Measurements from ENCODE around the gene BIRC2. TPM values are rescaled to one million over a fixed set of nuclear protein-coding genes. Genes with fewer than 3 reads are reported as not detected.

The BIRC2 gene
- total RNA-seq, 4 donors from 2014 or later: 25.6 to 40.3 (median 33.5) TPM

DNA sequence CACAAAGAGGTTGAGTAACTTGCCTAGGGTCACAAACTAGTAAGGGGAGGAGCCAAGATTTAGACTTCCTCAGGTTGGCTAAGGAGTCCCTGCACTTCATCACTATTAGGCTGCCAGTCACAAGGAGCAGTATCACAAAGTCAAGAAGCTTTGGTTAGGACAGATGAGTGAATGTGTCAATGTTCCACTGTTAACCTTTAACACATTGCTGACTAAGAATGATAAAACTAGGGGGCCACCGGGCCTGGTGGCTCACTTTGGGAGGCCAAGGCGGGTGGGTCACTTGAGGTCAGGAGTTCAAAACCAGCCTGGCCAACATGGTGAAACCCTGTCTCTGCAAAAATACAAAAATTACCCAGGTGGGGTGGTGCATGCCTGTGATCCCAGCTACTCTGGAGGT lies 73.5 kb downstream of the BIRC2 start:
- Histone ChIP-seq H3K27ac (replicated peaks in 1 of 4) (no peak overlapping the region), H3K36me3 (no peaks in the 10 kb centered on the region), H3K27me3 (no peaks in the 10 kb centered on the region), H3K4me3 (no peak overlapping the region), H3K4me1 (peaks cover under 1 to 38% (median 20%) of the 10 kb centered on the region in 4 donors), H3K9me3 (peaks cover 0 to 11% (median 3%) of the 10 kb centered on the region in 4 donors)
- intact Hi-C loops (cut with DNase I): no loop called here
- DNase-seq (ENCODE audit: extremely low spot score): no peak
- WGBS: 88% methylated on average over 2 of the region's 2 CpGs
- TF ChIP-seq, protein P1, sequence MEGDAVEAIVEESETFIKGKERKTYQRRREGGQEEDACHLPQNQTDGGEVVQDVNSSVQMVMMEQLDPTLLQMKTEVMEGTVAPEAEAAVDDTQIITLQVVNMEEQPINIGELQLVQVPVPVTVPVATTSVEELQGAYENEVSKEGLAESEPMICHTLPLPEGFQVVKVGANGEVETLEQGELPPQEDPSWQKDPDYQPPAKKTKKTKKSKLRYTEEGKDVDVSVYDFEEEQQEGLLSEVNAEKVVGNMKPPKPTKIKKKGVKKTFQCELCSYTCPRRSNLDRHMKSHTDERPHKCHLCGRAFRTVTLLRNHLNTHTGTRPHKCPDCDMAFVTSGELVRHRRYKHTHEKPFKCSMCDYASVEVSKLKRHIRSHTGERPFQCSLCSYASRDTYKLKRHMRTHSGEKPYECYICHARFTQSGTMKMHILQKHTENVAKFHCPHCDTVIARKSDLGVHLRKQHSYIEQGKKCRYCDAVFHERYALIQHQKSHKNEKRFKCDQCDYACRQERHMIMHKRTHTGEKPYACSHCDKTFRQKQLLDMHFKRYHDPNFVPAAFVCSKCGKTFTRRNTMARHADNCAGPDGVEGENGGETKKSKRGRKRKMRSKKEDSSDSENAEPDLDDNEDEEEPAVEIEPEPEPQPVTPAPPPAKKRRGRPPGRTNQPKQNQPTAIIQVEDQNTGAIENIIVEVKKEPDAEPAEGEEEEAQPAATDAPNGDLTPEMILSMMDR (IDR thresholded peaks at IDR 0.05): no peak
- TF ChIP-seq EP300 (IDR thresholded peaks at IDR 0.05) (no peak), POLR2A (IDR thresholded peaks at IDR 0.05; ENCODE audit: low read depth) (no peak), POLR2AphosphoS5 (IDR thresholded peaks at IDR 0.05) (no peak)

DNA sequence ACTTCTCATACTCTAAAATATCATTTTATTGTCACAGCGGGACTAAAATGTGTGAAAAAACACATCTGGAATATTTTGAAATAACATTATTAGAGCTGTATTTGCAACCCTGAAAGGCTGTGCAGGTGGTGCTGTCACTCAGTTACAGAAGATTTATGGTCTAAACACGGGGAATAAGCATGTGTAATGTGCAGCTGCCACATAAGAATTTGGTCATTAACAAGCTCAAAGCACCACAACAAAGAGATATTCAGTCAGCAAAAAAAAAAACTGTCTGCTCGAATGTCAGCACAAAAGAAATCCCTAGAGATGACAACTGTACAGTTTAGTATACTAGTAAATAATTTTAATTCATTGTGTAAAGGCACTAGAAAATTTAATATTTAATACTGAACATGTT lies 74.2 kb downstream of the BIRC2 start:
- DNase-seq (ENCODE audit: extremely low spot score): no peak
- 69% methylated on average over 3 of the region's 3 CpGs for WGBS
- TF ChIP-seq, protein P1 (IDR thresholded peaks at IDR 0.05): no peak
- TF ChIP-seq POLR2AphosphoS5 (IDR thresholded peaks at IDR 0.05): no peak
- no peak for TF ChIP-seq EP300 (IDR thresholded peaks at IDR 0.05)
- TF ChIP-seq POLR2A (IDR thresholded peaks at IDR 0.05; ENCODE audit: low read depth): no peak
- H3K4me1 ChIP-seq: peaks cover 5 to 38% (median 25%) of the 10 kb centered on the region in 4 donors
- no peak overlapping the region for H3K4me3 ChIP-seq
- H3K27ac ChIP-seq (replicated peaks in 1 of 4): no peak overlapping the region
- no peaks in the 10 kb centered on the region for H3K36me3 ChIP-seq
- peaks cover 0 to 11% (median 3%) of the 10 kb centered on the region in 4 donors for H3K9me3 ChIP-seq
- H3K27me3 ChIP-seq: no peaks in the 10 kb centered on the region
- intact Hi-C loops (cut with DNase I): no loop called here

DNA sequence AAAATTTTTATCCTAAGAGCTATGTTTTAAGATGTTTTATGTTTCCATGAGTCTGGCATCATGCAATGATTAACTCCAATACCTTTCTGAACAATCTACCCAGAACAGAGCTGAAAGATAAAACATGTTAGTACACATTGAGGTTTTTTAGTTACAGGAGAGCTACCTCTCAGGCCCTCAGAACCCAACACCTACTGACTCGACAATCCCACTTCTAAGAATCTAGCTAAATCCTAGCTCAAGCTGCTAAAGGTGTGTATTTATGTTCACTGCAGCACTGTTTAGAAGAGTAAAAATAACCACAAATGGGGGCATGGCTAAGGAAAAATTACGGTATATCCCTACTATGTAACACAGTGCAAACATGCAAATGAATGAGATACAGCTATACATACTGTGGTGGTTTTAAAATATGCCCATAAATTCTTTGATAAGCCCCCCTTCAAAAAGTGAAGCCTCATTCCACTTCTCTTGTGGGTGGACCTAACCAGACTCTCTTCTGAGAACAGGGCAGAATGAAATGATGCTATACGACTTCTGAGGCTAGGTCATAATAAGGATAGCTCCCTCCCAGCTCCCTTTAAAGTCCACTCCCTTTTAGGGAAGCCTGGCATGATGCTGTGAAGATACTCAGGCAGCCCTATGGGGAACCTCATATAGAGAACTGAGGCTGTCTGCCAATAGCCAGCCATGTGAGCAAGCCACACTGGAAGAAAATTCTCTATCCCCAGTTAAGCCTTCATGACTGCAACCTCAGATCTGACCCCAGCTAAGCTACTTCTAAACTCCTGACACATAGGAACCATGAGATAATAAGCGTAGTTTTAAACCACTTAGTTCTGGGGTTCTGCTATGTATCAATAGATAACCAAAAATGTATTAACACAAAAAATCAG lies 76.1 kb downstream of the BIRC2 start:
- H3K4me1 ChIP-seq: peaks cover 5 to 38% (median 33%) of the 10 kb centered on the region in 4 donors

DNA sequence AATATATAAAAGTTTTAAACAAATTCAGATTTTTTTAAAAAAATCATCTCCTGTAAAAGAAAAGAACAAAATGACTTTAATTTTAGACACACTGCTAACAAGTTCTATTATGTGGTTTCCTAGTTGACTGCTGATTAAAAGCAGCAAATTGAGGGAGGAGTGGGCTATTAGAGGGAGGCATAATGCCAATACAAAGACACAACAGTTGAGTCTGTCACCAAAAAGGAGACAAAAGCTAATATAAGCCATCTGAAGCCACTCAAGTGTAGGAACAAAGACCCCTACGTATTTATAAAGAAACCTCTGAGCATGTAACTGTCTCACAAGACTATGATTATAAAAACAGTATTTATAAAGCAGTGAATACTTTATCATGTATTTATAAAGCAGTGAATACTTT lies 76.9 kb downstream of the BIRC2 start:
- H3K36me3 ChIP-seq: no peaks in the 10 kb centered on the region
- no peak for DNase-seq (ENCODE audit: extremely low spot score)
- H3K27ac ChIP-seq (replicated peaks in 1 of 4): no peak overlapping the region
- no peak overlapping the region for H3K4me3 ChIP-seq
- H3K27me3 ChIP-seq: no peaks in the 10 kb centered on the region
- H3K4me1 ChIP-seq: peaks cover 5 to 43% (median 37%) of the 10 kb centered on the region in 4 donors
- intact Hi-C loops (cut with DNase I): no loop called here
- WGBS: 83% methylated on average over 1 of the region's 1 CpG
- H3K9me3 ChIP-seq: no peaks in the 10 kb centered on the region
- TF ChIP-seq POLR2AphosphoS5 (IDR thresholded peaks at IDR 0.05) (no peak), EP300 (IDR thresholded peaks at IDR 0.05) (no peak), POLR2A (IDR thresholded peaks at IDR 0.05; ENCODE audit: low read depth) (no peak)
- TF ChIP-seq, protein P1 (IDR thresholded peaks at IDR 0.05): no peak

More for the DNA sequence above, 76.1 kb downstream of the BIRC2 start:
- intact Hi-C loops (cut with DNase I): no loop called here
- H3K36me3 ChIP-seq: no peaks in the 10 kb centered on the region
- TF ChIP-seq EP300 (IDR thresholded peaks at IDR 0.05): no peak
- TF ChIP-seq POLR2A (IDR thresholded peaks at IDR 0.05; ENCODE audit: low read depth): no peak
- TF ChIP-seq, protein P1 (IDR thresholded peaks at IDR 0.05): no peak
- no peak for TF ChIP-seq POLR2AphosphoS5 (IDR thresholded peaks at IDR 0.05)
- H3K27me3 ChIP-seq: no peaks in the 10 kb centered on the region
- no peak for DNase-seq (ENCODE audit: extremely low spot score)
- WGBS: 70% methylated on average over 4 of the region's 4 CpGs
- no peaks in the 10 kb centered on the region for H3K9me3 ChIP-seq
- H3K27ac ChIP-seq (replicated peaks in 1 of 4): no peak overlapping the region
- no peak overlapping the region for H3K4me3 ChIP-seq
